Ishikawa (cell line): ENCODE data around the gene CACNB4.

ENCODE experiments used
- CEBPB ChIP-seq: IDR thresholded peaks from 2 replicates; pipeline ENCODE4 v1.6.1; 2012
- CREB1 ChIP-seq: IDR thresholded peaks from 2 replicates; pipeline ENCODE4 v1.6.1; 2012; ENCODE audit warnings: low read depth
- RAD21 ChIP-seq: IDR thresholded peaks from 2 replicates; pipeline ENCODE4 v1.6.1; 2012; ENCODE audit warnings: low read depth
- TCF12 ChIP-seq: IDR thresholded peaks from 2 replicates; pipeline ENCODE4 v1.6.1; 2012; ENCODE audit warnings: low read depth

GRCh38 chr2:151844211-151844896 is 254.5 kb downstream of the CACNB4 start:
- TF ChIP-seq RAD21 (no peak), TCF12 (no peak), CREB1 (no peak), CEBPB (no peak)
